T-helper 22 cell (primary cell): ENCODE results near the gene MED10.

Source experiments
- DNase-seq: peaks from one replicate; pipeline ENCODE4 v3.0.0-alpha.2; 2020; ENCODE audit warnings: low read depth

MED10 gene

GRCh38 chr5:6398570-6399230 lies 20.4 kb upstream of the MED10 start:
- DNase-seq: no peak

GRCh38 chr5:6397536-6398269 lies 19.4 kb upstream of the MED10 start:
- DNase-seq: no peak

- DNase-seq: no peak
Measured at GRCh38 chr5:6396836-6397535, 18.6 kb upstream of the MED10 start.

GRCh38 chr5:6396043-6396442 lies 17.7 kb upstream of the MED10 start:
- no peak for DNase-seq

- DNase-seq: no peak
Measured at GRCh38 chr5:6395621-6396020, 17.3 kb upstream of the MED10 start.

- no peak for DNase-seq
Measured at GRCh38 chr5:6395102-6395445, 16.7 kb upstream of the MED10 start.

- no peak for DNase-seq
Measured at GRCh38 chr5:6394429-6395101, 16.2 kb upstream of the MED10 start.

GRCh38 chr5:6393596-6394194 lies 15.3 kb upstream of the MED10 start:
- no peak for DNase-seq

- no peak for DNase-seq
Measured at GRCh38 chr5:6392561-6392960, 14.2 kb upstream of the MED10 start.

- no peak for DNase-seq
Measured at GRCh38 chr5:6391151-6391550, 12.8 kb upstream of the MED10 start.

- no peak for DNase-seq
Measured at GRCh38 chr5:6389946-6390530, 11.7 kb upstream of the MED10 start.

GRCh38 chr5:6389397-6389796 lies 11.1 kb upstream of the MED10 start:
- DNase-seq: no peak

- no peak for DNase-seq
Measured at GRCh38 chr5:6387970-6388369, 9.6 kb upstream of the MED10 start.

- DNase-seq: no peak
Measured at GRCh38 chr5:6386271-6386670, 7.9 kb upstream of the MED10 start.

- no peak for DNase-seq
Measured at GRCh38 chr5:6384856-6385255, 6.5 kb upstream of the MED10 start.

- DNase-seq: no peak
Measured at GRCh38 chr5:6383376-6383775, 5.0 kb upstream of the MED10 start.

- no peak for DNase-seq
Measured at GRCh38 chr5:6379246-6379645, 899 bp upstream of the MED10 start.

GRCh38 chr5:6378766-6379103 lies 388 bp upstream of the MED10 start:
- DNase-seq: no peak

- DNase-seq: no peak
Measured at GRCh38 chr5:6377582-6377904, 804 bp downstream of the MED10 start.

GRCh38 chr5:6376974-6377520 lies 1.3 kb downstream of the MED10 start:
- DNase-seq: no peak

GRCh38 chr5:6373081-6373846 lies 5.1 kb downstream of the MED10 start:
- DNase-seq: no peak
